Mononuclear cell (primary cell): ENCODE results near the gene IRF9. TPM values are rescaled to one million over a fixed set of nuclear protein-coding genes. Genes with fewer than 3 reads are reported as not detected.

Source experiments
- total RNA-seq: library from RNA; depleted of rRNA; stranded (reverse); fragments of >200 nt; gene quantifications from one replicate; pipeline ENCODE4 v1.2.3, GENCODE V29; 2012

IRF9 gene
- total RNA-seq, 1 donor = 126 TPM

Other genes with a start within 250 kb of the IRF9 start
- 14.1 TPM for gene DHRS4, start 207.5 kb upstream of the IRF9 start, total RNA-seq
- gene DHRS4L2, start 172.3 kb upstream of the IRF9 start, total RNA-seq = 5.6 TPM
- gene CARMIL3, start 109.3 kb upstream of the IRF9 start, total RNA-seq = 0.52 TPM
- not detected for gene CPNE6, start 89.7 kb upstream of the IRF9 start, total RNA-seq
- gene PCK2, start 67.0 kb upstream of the IRF9 start, total RNA-seq = 4.6 TPM
- gene DCAF11, start 46.5 kb upstream of the IRF9 start, total RNA-seq = 59.1 TPM
- 1.2 TPM for gene NRL, start 46.3 kb upstream of the IRF9 start, total RNA-seq
- 0.42 TPM for gene FITM1, start 30.6 kb upstream of the IRF9 start, total RNA-seq
- gene PSME1, start 25.1 kb upstream of the IRF9 start, total RNA-seq = 218 TPM
- 4.1 TPM for gene EMC9, start 19.7 kb upstream of the IRF9 start, total RNA-seq
- 78.9 TPM for gene PSME2, start 14.7 kb upstream of the IRF9 start, total RNA-seq
- gene RNF31, start 13.8 kb upstream of the IRF9 start, total RNA-seq = 38.4 TPM
- 22.7 TPM for gene REC8, start 10.8 kb downstream of the IRF9 start, total RNA-seq
- gene IPO4, start 27.6 kb downstream of the IRF9 start, total RNA-seq = 13.3 TPM
- gene TM9SF1, start 34.2 kb downstream of the IRF9 start, total RNA-seq = 13.6 TPM
- gene TSSK4, start 44.4 kb downstream of the IRF9 start, total RNA-seq = 0.31 TPM
- gene CHMP4A, start 52.2 kb downstream of the IRF9 start, total RNA-seq = 90.8 TPM
- 4.5 TPM for gene MDP1, start 54.8 kb downstream of the IRF9 start, total RNA-seq
- 51.2 TPM for gene NEDD8, start 71.1 kb downstream of the IRF9 start, total RNA-seq
- gene GMPR2, start 71.7 kb downstream of the IRF9 start, total RNA-seq = 31.1 TPM
- 70.7 TPM for gene TINF2, start 81.4 kb downstream of the IRF9 start, total RNA-seq
- 4.2 TPM for gene TGM1, start 101.9 kb downstream of the IRF9 start, total RNA-seq
- gene RABGGTA, start 110.3 kb downstream of the IRF9 start, total RNA-seq = 25.1 TPM
- 10.4 TPM for gene DHRS1, start 138.5 kb downstream of the IRF9 start, total RNA-seq
- 11.2 TPM for gene NOP9, start 138.6 kb downstream of the IRF9 start, total RNA-seq
- 14.4 TPM for gene CIDEB, start 146.7 kb downstream of the IRF9 start, total RNA-seq
- 12.6 TPM for gene LTB4R2, start 148.9 kb downstream of the IRF9 start, total RNA-seq
- 12.5 TPM for gene LTB4R, start 150.2 kb downstream of the IRF9 start, total RNA-seq
- 2.3 TPM for gene ADCY4, start 173.8 kb downstream of the IRF9 start, total RNA-seq
- 9.9 TPM for gene RIPK3, start 178.7 kb downstream of the IRF9 start, total RNA-seq
- gene NFATC4, start 206.9 kb downstream of the IRF9 start, total RNA-seq = 0.10 TPM
- gene NYNRIN, start 237.7 kb downstream of the IRF9 start, total RNA-seq = under 0.01 TPM